HG03558 (cell line): ENCODE measurements around the gene TENM3.

ENCODE experiments used
- ATAC-seq: cut with Tn5 transposase; IDR thresholded peaks from one replicate; pipeline ENCODE4 v1.9.1; 2021; ENCODE audit warnings: moderate number of reproducible peaks; ENCODE audit not compliant: unreplicated experiment; ENCODE audit errors: extremely low read depth

TENM3 gene

DNA sequence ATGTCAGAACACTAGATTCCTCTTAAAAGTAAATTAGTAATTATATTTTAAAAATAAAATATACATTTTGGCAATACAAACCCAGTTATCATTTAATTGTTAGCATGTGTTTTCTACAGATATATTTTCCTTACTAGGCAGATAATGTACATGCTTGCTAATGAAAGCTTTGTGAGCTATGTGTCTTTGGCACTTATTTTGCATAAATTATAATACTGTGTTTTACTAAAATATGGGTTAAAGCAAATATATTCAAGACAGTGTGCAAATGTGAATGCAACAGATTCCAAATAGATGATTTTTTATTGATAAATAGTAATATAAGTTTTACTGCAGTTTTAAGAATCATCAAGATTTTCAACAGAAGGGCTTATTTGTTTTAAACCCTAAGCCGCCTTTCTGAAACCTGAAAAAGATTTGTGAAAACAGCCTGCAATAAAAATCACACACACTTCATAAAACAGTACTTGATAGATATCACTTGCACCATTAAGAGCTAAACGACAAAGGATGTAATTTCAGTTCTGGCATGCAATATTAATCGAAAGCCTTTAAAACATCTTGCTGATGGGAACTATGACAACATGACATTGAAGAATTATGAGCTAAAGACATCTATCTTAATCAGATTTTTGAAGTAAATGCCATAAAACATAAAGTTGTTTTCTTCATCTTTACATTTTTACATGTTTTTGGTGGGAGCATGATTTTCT, 340.7 kb downstream of the TENM3 start:
- no peak for ATAC-seq

DNA sequence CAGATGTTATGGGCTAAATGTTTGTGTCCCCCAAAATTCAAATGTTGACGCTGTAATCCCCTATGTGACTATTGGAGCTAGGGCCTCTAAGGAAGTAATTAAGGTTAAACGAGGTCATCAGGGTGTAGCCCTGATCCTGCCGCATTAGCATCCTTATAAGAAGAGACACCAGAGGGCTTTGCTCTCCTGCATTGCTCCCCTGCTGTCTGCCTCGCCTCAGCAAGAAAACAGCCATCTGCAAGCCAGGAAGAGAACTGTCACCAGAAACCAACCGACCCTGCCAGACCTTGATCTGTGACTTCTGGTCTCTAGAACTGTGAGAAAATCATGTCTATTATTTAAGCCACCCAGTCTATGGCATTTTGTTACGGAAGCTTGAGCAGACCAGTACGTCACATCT, 342.1 kb downstream of the TENM3 start:
- ATAC-seq, result no peak

DNA sequence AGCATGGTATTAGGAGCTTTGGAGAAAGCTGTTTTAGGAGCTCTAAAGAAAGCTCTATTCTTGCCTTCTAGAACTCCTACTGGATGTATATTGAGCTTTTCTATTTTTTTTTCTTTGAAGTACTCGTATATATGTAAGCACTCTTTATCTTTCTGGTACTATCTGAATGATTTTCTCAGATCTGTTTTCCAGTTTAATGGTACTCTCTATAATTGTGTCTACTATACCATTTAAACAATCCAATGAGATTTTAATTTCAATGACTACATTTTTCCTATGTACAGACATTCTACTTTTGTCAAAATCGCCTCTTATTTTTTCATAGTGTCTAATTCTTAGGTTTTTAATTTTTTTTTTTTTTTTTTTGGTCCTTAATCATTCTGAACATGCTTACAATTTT, 345.9 kb downstream of the TENM3 start:
- ATAC-seq, result no peak

DNA sequence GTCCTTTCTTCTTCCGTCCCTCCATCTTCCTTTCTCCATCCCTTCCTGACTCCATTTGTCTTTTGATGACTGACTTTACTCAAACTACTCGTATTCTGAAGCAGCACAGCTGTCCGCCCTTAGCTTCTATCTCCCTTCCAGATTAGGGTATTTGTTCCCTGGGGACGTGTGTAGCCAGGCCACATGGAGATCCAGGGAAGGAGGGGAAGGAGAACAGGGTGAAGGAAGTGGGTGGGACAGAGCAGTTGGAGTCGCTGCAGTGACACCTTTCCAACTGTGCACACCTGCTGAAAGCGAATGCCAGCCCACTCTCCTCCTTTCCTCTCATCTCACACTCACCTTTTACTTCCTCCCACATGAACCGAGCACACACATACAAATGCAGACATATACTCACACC, 350.2 kb downstream of the TENM3 start:
- no peak for ATAC-seq

DNA sequence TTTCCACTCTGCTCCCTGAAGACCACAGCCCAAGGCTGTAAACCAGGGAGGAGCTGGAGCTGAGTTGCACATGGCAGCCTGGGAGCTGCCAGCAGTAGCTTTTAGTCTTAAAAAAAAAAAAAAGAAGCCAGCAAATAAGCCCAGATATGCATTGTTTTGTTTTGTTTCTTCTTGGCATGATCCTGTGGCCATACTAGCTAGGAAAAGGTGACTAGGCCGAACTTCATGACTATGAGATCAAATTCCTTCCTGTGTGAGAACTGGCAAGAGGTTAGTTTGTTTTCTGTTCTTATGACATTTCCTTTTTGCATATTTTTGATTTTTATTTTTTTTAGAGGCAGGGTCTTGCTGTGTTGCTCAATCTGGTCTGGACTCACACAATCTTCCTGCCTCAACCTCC, 350.7 kb downstream of the TENM3 start:
- no peak for ATAC-seq

DNA sequence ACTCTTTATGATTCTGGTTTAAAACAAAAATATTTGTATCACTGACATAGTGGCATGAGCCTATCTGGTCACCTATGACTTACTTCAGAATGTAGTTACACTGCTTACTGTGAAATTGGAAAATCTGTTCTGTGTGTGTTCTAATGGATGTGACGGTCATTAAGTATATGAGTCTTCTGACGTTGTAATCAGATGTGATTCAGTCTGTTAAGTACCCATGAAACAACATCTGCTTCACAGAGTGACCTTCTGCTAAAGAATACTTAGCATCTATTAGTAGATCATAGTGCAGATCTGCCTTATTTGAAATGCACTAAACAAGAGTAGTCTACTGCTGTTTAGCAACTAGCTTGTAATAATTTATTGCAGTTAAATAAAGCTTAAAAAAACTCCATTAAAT, 356.9 kb downstream of the TENM3 start:
- no peak for ATAC-seq

DNA sequence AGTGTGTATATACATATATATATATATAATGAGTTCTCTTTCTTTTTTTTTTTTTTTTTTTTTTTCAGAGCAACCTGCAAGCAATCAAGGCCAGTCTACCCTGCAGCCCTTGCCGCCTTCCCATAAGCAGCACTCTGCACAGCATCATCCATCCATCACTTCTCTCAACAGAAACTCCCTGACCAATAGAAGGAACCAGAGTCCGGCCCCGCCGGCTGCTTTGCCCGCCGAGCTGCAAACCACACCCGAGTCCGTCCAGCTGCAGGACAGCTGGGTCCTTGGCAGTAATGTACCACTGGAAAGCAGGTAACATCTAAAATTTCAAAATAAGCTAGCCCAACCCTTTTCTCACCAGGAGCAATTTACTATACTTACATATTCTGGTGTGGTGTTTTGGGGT, 357.7 kb downstream of the TENM3 start:
- no peak for ATAC-seq

DNA sequence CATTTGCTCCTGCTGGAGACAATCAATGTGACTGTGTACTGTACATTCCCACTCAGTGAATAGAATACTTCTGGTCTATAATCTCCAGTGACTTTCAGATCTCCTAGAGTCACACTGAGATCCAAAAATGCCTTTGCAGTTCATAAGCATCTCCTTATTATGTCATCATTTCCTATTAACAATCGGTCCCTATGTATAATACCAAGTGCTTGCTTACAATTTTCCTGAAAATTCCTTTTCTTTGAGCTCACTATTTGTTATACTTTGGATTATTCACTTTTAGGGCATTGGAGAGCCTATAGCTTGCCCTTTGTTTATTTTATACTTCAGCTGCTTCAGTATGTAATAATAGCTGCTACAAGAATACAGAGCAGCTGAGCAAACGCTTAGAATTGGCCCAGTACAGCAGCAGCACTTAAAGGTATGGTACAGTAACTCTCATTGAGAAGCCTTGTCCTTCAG, 361.0 kb downstream of the TENM3 start:
- ATAC-seq, result no peak

DNA sequence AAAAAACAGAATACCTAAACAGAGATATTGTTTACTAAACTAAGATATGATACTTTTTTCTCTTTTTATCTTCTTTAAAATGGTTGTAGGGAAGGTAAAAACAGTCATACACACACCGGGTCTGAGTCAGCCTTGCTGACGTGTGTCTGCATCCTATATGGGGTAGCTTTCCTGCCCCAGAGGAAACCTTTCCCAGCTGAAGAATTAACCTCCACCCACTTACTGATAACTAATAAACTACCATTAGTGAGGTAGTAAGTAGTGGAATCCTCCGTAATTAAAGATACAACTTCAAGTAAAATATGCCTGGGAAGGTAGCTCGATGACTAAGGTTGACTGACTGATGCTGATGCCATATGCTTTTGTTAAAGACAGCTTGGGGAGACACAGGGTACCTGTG, 361.8 kb downstream of the TENM3 start:
- no peak for ATAC-seq

DNA sequence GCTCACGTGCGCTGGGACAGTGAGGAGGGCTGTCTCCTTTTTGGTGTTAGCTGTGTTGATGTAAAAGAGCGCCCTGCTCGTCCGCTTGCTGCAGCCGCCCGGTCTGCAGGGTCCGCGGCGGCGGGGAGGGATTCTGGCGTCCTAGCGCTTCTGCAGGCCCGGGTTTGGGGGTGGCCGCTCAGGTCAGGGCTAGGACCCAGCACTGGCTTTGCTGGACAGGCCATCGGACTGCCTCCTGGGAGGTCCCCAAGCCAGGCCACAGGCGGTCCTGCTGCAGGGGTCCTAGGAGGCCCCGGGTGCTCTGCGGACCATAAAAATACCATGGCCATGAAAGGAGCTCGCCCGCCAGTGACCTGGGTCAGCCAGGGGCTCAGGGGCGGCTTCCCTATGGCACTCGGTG, 365.3 kb downstream of the TENM3 start:
- ATAC-seq, result no peak

DNA sequence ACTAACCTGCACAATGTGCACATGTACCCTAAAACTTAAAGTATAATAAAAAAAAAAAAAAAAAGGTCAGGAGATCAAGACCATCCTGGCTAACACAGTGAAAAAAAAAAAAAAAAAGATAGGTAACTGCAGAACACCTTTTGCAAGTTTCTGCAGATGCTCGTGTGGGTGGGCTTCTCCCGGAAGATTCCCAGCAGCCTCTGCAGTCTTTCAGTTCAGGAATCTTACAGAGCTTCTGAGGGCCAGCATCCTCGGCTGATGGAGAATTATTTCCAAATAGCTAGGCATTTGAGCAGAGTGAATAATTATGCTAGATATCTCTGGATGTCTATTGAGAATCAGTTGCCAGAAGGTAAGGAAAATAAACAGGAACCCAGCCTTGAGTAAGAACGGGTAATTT, 373.3 kb downstream of the TENM3 start:
- ATAC-seq, result no peak

DNA sequence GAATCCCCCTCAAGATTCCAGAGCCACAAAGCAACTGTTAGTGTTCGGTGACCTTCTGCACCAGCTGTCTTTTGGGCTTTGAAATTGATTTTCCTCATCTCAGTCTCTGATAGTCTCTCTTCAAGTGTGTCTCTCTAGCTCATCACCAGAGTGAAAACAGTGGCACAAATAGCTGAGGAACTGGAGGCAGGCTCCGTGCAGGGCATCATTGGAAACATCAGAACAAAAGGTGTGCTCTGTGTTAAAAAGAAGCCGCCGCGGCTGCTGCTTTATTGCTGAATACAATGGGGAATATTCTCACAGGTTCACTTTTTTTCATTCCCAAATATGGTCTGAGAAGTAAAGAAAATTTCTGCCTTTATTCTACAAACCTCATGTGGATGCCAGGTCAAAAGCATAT, 376.5 kb downstream of the TENM3 start:
- no peak for ATAC-seq

DNA sequence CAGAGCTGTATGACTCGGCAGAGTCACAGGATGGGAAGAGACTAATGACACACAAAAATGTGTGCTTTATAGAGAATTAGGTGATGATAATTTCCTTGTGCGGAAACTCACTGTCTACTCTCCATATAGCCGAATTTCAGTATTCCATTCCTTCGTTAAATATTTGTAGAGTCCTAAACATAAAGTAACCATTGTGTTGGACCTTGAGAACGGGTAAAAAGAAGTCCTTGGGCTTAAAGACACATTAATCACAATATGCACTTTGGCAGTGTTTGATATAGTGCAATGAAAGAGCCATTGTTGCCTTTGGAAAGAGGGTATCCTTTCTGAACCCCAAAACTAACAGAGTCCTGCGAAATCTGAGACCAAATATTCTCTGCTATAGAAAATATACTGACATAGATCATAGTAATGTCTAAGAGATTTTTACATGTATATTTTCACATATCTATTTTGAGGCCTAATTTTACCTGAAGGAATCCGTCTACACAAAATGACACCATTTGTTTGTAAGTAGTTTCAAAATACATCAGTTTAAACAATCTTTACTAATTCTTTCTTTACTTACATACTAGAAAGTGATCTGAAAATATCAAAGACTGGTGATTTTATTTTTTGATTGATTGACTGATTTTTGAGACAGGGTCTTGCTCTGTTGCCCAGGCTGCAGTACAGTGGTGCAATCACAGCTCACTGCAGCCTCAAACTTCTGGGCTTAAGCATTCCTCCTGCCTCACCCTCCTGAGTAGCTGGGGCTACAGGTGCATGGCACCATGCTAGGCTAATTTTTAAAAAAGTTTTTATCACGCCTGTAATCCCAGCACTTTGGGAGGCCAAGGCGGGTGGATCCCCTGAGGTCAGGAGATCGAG, 377.1 kb downstream of the TENM3 start:
- no peak for ATAC-seq

DNA sequence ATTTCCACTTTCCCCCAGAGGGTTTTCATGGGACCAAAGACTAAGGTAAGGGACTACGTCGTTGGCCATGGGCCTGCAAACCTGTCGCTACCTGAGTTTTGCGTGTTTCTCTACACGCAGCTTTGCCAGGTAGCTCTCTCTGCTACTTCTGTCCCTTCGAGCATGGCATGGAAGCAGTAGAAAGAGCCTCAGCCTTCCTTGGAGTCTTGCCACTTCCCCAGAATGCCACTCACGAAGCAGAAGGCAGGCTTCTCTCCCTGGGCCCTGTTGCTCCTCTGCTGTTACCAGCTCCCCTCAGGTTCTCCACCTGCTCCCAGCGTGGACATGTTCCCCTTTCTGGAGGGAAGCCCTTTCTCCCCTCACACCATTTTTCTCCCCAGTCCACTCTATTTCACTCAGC, 381.1 kb downstream of the TENM3 start:
- no peak for ATAC-seq

DNA sequence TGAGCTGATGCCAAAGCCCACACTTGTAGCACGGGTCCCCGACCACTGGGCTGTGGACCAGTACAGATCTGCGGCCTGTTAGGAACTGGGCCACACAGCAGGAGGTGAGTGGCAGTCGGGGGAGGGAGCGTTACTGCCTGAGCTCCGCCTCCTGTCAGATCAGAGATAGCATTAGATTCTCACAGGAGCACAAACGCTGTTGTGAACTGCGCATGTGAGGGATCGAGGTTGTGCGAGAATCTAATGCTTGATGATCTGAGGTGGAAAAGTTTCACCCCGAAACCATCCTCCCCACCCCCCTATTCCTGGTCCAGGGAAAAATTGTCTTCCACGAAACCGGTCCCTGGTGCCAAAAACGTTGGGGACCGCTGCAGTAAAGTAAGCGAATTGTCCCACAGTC, 382.0 kb downstream of the TENM3 start:
- ATAC-seq, result no peak

DNA sequence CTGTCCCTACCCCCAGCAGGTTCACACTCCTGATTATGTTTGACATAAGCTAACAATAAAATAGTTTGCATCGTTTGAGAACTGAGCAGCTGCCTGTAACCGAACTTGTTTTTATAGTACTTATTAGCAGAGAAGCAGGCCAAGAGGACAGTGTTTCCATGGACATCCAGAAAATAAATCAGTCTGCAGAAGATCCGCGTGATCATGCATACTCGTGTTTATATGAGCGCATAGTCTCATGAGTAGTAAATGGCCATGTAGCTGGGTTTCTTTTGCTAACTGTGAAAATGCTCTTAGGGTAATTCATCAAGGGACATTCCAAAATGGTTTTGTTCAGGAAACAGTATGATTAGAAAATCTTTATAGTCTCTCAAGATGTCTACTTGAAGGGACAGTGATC, 384.8 kb downstream of the TENM3 start:
- no peak for ATAC-seq

DNA sequence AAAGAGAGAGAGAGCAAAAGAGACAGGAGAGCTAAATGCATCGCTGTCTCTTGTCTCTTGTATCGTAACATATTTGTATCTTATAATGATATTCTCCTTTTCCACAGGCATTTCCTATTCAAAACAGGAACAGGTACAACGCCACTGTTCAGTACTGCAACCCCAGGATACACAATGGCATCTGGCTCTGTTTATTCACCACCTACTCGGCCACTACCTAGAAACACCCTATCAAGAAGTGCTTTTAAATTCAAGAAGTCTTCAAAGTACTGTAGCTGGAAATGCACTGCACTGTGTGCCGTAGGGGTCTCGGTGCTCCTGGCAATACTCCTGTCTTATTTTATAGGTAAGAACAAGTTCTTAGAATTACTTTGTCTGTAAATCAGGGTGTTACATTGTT, 385.3 kb downstream of the TENM3 start:
- ATAC-seq, result no peak

DNA sequence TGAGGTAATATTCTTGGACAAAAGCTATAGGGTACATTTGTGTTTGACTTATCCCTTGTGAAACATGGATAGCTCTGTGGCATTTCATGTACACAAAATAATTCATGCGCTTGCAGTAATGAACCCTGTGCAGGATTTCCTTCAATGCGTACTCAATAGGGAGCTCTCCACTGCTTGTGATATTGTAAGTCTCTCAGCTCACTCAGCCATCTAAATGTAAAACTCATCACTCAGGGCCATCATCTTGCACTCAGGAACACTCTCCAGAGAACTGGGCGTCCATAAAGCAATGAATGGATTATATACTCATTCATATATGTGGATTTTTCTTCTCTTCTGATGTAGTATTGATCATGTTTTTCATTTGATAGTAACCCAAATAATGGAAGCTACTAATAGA, 385.9 kb downstream of the TENM3 start:
- no peak for ATAC-seq

DNA sequence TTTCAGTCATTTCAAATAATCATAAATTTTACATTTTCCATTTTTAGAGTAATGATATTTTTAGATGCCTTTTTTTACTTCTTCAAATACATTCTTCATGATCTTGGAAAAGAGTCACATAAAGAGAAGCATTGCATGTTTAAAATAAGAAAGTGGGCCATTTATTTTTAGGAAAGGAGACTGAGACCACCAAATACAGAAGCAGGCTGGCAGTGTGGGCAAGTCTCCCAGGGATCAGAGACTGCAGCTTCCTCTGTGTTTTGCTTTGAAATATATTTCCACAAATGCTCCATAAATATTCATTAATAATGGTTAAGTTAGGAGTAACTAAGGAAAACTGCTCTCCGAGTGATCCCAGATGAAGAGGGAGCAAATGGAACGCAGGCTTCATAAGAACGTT, 397.3 kb downstream of the TENM3 start:
- ATAC-seq, result no peak

DNA sequence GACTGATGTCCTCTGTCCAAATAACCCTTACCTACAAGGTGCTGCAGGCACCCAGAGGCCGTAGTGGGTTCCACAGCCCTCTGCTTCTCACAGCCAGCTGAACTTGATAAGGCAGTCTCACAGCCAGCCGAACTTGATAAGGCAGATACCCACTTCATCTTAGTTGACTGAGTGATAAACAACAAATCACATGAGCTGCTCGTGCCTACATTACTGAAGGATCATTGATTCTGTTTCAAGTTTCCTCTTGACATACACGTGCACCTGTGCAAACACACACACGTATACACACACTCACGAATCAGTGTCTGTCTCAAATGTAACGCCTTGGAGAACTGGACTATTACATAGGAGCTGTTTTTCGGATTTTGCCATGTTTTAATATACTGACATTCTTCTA, 397.7 kb downstream of the TENM3 start:
- no peak for ATAC-seq

DNA sequence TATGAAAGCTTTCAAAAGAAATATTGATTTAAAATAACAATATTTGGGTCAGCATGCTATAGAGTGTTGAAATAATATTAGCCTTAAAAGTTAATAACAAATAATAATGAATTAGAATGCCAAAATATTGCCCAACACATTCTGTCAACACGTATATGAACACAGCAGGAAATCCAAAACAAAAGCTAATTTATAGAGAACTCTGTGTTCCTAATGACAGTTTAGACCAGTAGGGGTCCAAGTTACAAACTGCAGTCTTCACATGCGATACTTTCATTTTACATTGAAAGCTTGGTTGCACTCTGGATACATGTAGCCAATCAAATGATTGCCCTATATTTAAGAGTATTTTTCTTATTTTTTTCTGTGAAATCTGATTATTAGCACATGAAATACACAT, 399.6 kb downstream of the TENM3 start:
- ATAC-seq, result peak; percentile 59
